AG04449 (cell line): ENCODE data around the gene METTL17.

Source experiments
- CTCF ChIA-PET: fragments of 350-600 bp; formaldehyde crosslinking; extraction: SDS; loops from one replicate; lab custom pipeline; 2021; ENCODE audit warnings: antibody characterized with exemption; lab: Yijun Ruan, JAX
- POLR2A ChIA-PET: fragments of 400-600, 350-600 bp; formaldehyde crosslinking; extraction: SDS; loops from one replicate; lab custom pipeline; 2020; ENCODE audit warnings: antibody characterized with exemption, inconsistent platforms; lab: Yijun Ruan, JAX
- DNase-seq: peaks from one replicate; pipeline ENCODE4 v3.0.0-alpha.2; 2010; ENCODE audit warnings: low read depth, low spot score
- H3K4me3 ChIP-seq: 2 replicates; pipeline ENCODE4 v1.5.1; 2011; ENCODE audit warnings: low read depth, mild to moderate bottlenecking, control low read depth, low read length
- CTCF ChIP-seq: IDR thresholded peaks from one replicate; pipeline ENCODE4 v1.5.1; 2011; ENCODE audit warnings: mild to moderate bottlenecking, moderate library complexity, low read length, control low read depth, inconsistent platforms; ENCODE audit not compliant: insufficient read depth; ENCODE audit errors: missing control alignments

The METTL17 gene

GRCh38 chr14:21032326-21033132 is 42.7 kb downstream of the METTL17 start:
- ChIA-PET POLR2A (no interaction called here), CTCF (interaction anchor here (0.7 to 12.6 kb wide), 8 partner anchors 9 to 71 kb away, joined by 3 to 172 read pairs (median 4); partner anchors contain the start of gene RNASE7)
- no peak for TF ChIP-seq CTCF
- no peak for DNase-seq
- H3K4me3 ChIP-seq = no peak overlapping the region

GRCh38 chr14:21033133-21033698 is 43.4 kb downstream of the METTL17 start:
- no peak for TF ChIP-seq CTCF
- ChIA-PET CTCF (interaction anchor here (1.0 to 12.6 kb wide), 6 partner anchors 8 to 63 kb away, joined by 3 to 172 read pairs (median 9); partner anchors contain the start of gene RNASE7), POLR2A (no interaction called here)
- DNase-seq = no peak
- no peak overlapping the region for H3K4me3 ChIP-seq

DNA sequence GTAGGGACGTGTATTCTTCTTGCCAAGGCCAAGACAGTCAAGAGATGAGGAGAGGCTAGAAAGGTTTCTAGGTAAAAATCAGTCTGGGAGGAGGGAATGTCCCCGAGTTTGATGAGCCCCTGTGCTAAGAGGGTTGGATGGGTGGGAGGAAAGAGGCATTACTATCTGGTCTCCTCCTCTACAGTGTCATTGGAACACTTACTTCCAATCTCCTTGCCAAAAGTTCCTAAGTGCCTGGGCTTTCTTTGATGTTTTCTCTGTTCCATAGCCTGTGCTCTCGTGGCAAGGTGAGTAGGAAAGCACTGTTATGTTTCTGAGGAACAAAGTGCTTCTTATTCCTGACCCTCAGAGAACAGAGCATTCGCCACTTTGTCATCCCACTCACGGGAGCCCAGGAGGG is 44.9 kb downstream of the METTL17 start, which contains the start of gene RNASE13:
TSS of gene RNASE13 (minus strand) at position 101 of the 400 bp plus-strand sequence. CDS start 519 bp downstream, outside the sequence.
- no peak within 1 kb of the TSS for H3K4me3 ChIP-seq
- CTCF ChIA-PET = interaction anchor here (0.6 to 12.6 kb wide), 6 partner anchors 12 to 68 kb away, joined by 3 to 172 read pairs (median 8); no protein-coding TSS in a partner anchor
- POLR2A ChIA-PET = no interaction called here
- DNase-seq = no peak
- no peak for TF ChIP-seq CTCF

DNA sequence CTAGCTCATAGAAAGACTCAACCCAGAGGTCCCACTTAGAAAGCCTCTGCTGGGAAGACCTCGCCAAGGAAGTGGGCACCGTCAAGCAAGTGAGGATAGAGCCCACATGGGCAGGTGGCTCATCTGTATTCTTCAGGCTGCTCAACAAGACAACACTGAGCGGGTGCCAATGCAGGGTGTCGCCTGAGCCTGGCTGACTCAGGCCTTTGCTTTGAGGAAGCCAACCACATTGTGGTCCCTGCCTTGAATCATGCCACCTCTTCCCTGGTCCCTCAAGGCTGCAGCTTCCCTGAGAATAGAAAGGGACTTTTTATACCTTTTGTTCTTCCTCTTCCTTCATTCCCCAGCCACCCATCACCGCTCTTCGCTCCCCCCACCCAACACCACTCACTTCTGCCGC is 47.0 kb downstream of the METTL17 start:
- CTCF ChIA-PET = interaction anchor here (1.0 to 12.6 kb wide), 6 partner anchors 10 to 68 kb away, joined by 3 to 172 read pairs (median 10); partner anchors contain the start of gene NDRG2
- H3K4me3 ChIP-seq = no peak overlapping the region
- POLR2A ChIA-PET = no interaction called here
- DNase-seq = no peak
- TF ChIP-seq CTCF = no peak

- TF ChIP-seq CTCF = no peak
- DNase-seq = no peak
- CTCF ChIA-PET = interaction anchor here (1.8 to 12.6 kb wide), 3 partner anchors 10 to 67 kb away, joined by 11 to 172 read pairs (median 12); no protein-coding TSS in a partner anchor
- POLR2A ChIA-PET = no interaction called here
- no peak overlapping the region for H3K4me3 ChIP-seq
Observed at GRCh38 chr14:21037156-21037555, 47.4 kb downstream of the METTL17 start.
